Cardiac muscle cell (in vitro differentiated cells and primary cell): ENCODE measurements around the gene CFAP46. TPM values are rescaled to one million over a fixed set of nuclear protein-coding genes. Genes with fewer than 3 reads are reported as not detected.
A peak's percentile ranks its signal among the peaks of the same experiment; 100 is the strongest.

Experiments used
- DNase-seq, 2 donors: peaks; one replicate each; pipeline versions ENCODE4 v3.0.0 to v3.0.0-alpha.2; 2010 to 2017; ENCODE audit warnings: low read depth in 1 of 2, low spot score in 1 of 2
- H3K27ac ChIP-seq: fragments of 200-600 bp; sonication (generic); 2 replicates; pipeline ENCODE4 v1.5.1; 2016
- H3K27me3 ChIP-seq: fragments of 200-600 bp; sonication (generic); 2 replicates; pipeline ENCODE4 v1.6.0; 2016; ENCODE audit warnings: control low read depth
- H3K36me3 ChIP-seq: fragments of 200-600 bp; sonication (generic); 2 replicates; pipeline ENCODE4 v1.5.1; 2016; ENCODE audit warnings: control low read depth
- H3K4me1 ChIP-seq: fragments of 200-600 bp; sonication (generic); 2 replicates; pipeline ENCODE4 v1.8.1; 2017; ENCODE audit warnings: low read depth, mild to moderate bottlenecking, mixed run types
- H3K4me3 ChIP-seq: fragments of 200-600 bp; sonication (generic); 2 replicates; pipeline ENCODE4 v1.5.1; 2016; ENCODE audit warnings: mild to moderate bottlenecking
- H3K9me3 ChIP-seq: fragments of 200-600 bp; sonication (generic); 2 replicates; pipeline ENCODE4 v1.5.1; 2017; ENCODE audit warnings: low read depth, mild to moderate bottlenecking, control low read depth
- CTCF ChIP-seq: IDR thresholded peaks from 2 replicates; pipeline ENCODE4 v1.5.1; 2012; ENCODE audit warnings: low read depth, mild to moderate bottlenecking, low read length
- polyA plus RNA-seq: library from polyadenylated mRNA; unstranded; fragments of >200 nt; fragmentation: Nextera tagmentation; extraction: Ambion mirVana; gene quantifications from 2 replicates; pipeline ENCODE4 v1.2.1, GENCODE V29; 2016
- total RNA-seq: library from RNA; depleted of rRNA; stranded (reverse); fragments of >200 nt; gene quantifications from 2 replicates; pipeline ENCODE4 v1.2.3, GENCODE V29; 2016

Gene CFAP46
- total and polyA plus RNA-seq, 2 experiments from 2014 or later: 2.8 to 4.5 TPM

DNA sequence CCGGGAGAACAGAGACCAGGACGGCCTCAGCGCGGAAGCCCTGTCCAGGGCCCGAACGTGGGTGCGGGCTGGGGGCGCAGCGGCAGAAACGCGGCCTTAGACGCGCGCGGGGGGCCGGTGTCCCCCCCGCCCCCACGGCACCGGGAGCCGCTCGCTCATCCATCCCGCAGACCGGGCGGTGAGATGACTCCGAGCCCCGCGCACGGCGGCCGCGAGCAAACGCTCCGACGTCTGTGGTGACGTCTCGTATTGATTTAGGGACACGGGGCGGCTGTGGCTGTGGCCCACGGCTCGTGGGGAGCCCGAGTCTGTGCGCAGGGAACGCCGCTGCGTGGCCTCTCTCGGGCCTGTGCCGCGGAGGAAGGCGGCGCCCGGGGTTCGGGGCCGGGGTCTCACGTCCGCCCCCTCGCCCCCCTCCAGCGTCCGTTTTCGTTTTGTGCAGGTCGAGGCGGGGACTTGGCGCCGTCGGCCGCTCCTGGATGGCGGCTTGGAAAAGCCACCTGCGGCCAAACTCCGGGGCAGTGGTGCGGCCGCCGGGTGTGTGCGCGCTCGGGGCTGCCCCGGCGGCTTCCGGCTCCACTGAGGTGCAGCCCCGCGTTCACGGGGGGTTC, 155.4 kb downstream of the CFAP46 start:
- no peak overlapping the region for H3K4me3 ChIP-seq
- no peaks in the 10 kb centered on the region for H3K9me3 ChIP-seq
- TF ChIP-seq CTCF: no peak
- peaks cover 3% of the 10 kb centered on the region for H3K4me1 ChIP-seq
- no peak overlapping the region for H3K27ac ChIP-seq
- H3K27me3 ChIP-seq: peaks cover 96% of the 10 kb centered on the region
- DNase-seq: no peak
- no peaks in the 10 kb centered on the region for H3K36me3 ChIP-seq

DNA sequence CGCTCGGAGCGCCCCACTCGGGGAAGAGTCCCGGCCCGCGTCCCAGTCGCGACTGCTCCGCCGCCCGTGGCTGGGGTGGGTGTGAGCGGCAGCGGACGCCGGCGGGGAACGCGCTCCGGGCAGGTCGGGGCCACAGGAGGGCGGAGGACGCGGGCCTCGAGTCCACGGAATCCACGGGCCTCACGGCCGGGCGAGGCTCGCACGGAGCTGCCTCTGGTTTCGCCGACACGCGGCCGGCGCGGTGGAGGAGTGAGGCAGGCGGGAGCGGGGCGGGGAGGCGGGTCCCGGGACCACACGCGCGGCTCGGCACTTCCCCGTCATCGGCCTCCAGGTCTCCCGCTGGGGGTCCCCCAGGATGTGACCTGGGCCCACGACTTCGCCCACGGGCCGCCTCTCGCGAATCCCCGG, 155.9 kb downstream of the CFAP46 start:
- peak overlapping the region; percentile 22 for H3K4me3 ChIP-seq
- TF ChIP-seq CTCF: no peak
- no peak for DNase-seq
- no peaks in the 10 kb centered on the region for H3K36me3 ChIP-seq
- peaks cover 98% of the 10 kb centered on the region for H3K27me3 ChIP-seq
- peaks cover 3% of the 10 kb centered on the region for H3K4me1 ChIP-seq
- no peaks in the 10 kb centered on the region for H3K9me3 ChIP-seq
- no peak overlapping the region for H3K27ac ChIP-seq

DNA sequence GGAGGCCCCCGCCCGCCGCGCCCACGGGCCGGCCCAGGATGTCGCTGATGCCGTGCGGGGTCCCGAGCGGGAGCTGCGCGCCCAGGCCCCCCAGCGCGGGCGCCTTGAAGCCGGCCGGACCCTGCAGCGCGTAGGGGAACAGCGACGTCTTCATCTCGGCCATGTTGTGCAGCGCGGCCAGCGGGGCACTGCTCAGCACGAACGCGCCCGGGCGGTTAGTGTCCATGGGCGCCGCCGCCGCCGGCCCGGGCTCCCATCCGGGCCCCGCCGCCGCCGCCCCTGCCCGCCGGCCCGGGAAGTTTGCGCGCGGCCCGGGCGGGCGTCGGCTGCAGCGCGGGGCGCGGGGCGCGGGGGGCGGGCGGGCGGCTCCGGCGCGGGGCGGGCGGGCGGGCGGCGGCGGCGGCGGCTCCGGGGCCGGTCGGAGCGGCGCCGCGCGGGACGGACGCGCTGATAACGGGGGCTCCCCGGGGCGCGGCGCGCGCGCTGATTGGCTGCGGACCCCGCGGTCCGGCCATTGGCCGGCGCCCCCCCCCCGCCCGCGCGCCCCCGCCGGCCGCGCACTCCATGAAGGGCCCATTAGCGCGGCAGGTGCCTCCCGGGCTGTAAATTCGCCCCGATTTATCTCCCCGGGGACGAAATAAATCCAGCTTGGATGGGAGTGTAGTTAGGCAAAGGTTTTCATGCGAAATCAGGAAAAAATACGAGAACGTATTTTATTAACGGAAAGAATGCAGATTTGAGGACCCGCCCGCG, 156.5 kb downstream of the CFAP46 start, which contains the start of gene NKX6-2:
Gene NKX6-2, minus strand, starts transcription at position 425 of the 753 bp plus-strand sequence. Its CDS starts 199 bp downstream, at position 226.
- H3K27me3 ChIP-seq: peaks cover 98% of the 10 kb centered on the region
- H3K27ac ChIP-seq: no peak within 1 kb of the TSS
- peaks cover 3% of the 10 kb centered on the region for H3K4me1 ChIP-seq
- H3K9me3 ChIP-seq: no peaks in the 10 kb centered on the region
- H3K36me3 ChIP-seq: no peaks in the 10 kb centered on the region
- DNase-seq: peak; percentile 13 to 71
- no peak for TF ChIP-seq CTCF
- peak within 1 kb of the TSS; percentile 26 for H3K4me3 ChIP-seq

GRCh38 chr10:132784866-132785722, 157.3 kb downstream of the CFAP46 start:
- no peak for TF ChIP-seq CTCF
- Histone ChIP-seq H3K4me1 (peaks cover 3% of the 10 kb centered on the region), H3K36me3 (no peaks in the 10 kb centered on the region), H3K9me3 (no peaks in the 10 kb centered on the region), H3K27me3 (peaks cover 98% of the 10 kb centered on the region), H3K4me3 (peak overlapping the region; percentile 26), H3K27ac (no peak overlapping the region)
- peak in 1 of 2 donors; percentile 6 for DNase-seq

DNA sequence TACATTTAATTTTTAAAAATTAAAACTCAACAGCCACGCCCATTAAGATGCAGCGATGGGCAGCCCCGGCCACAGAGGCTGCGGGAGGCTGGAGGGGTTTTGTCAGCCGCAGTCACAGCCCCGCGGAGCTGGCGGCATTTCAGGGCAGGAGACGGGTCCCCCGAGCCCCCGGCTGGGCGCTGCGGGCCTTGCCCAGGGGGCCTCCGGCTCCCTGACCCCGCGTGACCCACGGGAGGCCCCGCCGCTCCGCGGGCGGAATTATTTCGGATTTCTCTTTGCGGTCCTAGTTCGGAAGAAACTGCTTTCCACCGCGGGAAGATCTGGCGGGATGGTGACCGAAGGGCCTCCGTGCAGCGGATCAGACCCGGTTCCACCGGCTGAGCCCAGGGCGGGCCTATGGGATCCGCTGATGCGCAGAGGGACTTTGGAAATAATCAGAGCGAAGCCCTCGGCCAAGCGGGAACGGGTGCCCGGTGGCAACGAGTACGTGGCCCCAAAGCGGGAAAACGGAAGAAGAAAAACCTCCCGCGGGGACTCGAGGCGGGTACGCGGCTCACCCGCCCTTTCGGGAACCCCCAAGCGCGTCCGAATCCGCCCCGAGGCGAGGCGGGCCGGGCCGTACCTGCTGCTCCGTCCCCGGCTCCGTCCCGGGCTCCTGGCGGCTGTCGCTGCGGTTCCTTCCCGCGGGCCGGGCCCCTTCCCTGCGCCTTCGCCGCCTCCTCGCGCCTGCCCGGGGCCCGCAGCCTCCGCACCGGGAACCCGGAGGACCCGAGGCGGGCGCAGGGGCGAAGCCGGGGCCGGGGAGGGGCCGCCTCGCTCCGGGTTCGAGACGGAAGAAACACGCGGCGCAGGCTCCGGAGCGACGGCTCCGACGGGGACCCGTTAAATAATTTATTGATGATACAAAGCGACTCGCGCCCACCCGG, 158.2 kb downstream of the CFAP46 start:
- DNase-seq: no peak
- H3K4me3 ChIP-seq: no peak overlapping the region
- TF ChIP-seq CTCF: no peak
- H3K4me1 ChIP-seq: peaks cover 3% of the 10 kb centered on the region
- no peaks in the 10 kb centered on the region for H3K36me3 ChIP-seq
- peaks cover 89% of the 10 kb centered on the region for H3K27me3 ChIP-seq
- H3K9me3 ChIP-seq: no peaks in the 10 kb centered on the region
- H3K27ac ChIP-seq: no peak overlapping the region
